Parathyroid adenoma (tissue), 2 donors: ENCODE measurements around the gene LIMS2.

Source experiments
- H2AFZ ChIP-seq: fragments of 300-600 bp; sonication (generic); one replicate; pipeline ENCODE4 v1.7.0; 2017; ENCODE audit warnings: antibody characterized with exemption, mild to moderate bottlenecking
- H3K27ac ChIP-seq: fragments of 300-600 bp; sonication (generic); one replicate; pipeline ENCODE4 v1.7.0; 2017
- H3K27me3 ChIP-seq: fragments of 300-600 bp; sonication (generic); one replicate; pipeline ENCODE4 v1.7.0; 2017; ENCODE audit warnings: low read length; ENCODE audit not compliant: control insufficient read depth, insufficient read depth
- H3K36me3 ChIP-seq: fragments of 300-600 bp; sonication (generic); one replicate; pipeline ENCODE4 v1.7.0; 2017; ENCODE audit warnings: low read length; ENCODE audit not compliant: control insufficient read depth, insufficient read depth
- H3K4me1 ChIP-seq: fragments of 300-600 bp; sonication (generic); one replicate; pipeline ENCODE4 v1.7.0; 2017; ENCODE audit warnings: control low read depth
- H3K4me2 ChIP-seq: fragments of 300-600 bp; sonication (generic); one replicate; pipeline ENCODE4 v1.7.0; 2017; ENCODE audit warnings: low read length
- H3K4me3 ChIP-seq: fragments of 300-600 bp; sonication (generic); one replicate; pipeline ENCODE4 v1.7.0; 2017; ENCODE audit warnings: low read depth, low read length
- H3K79me2 ChIP-seq: fragments of 300-600 bp; sonication (generic); one replicate; pipeline ENCODE4 v1.7.0; 2017; ENCODE audit warnings: control low read depth
- H3K9ac ChIP-seq: fragments of 300-600 bp; sonication (generic); one replicate; pipeline ENCODE4 v1.7.0; 2017; ENCODE audit warnings: mild to moderate bottlenecking
- H3K9me3 ChIP-seq: fragments of 300-600 bp; sonication (generic); one replicate; pipeline ENCODE4 v1.7.0; 2017; ENCODE audit warnings: low read length; ENCODE audit not compliant: control insufficient read depth
- CTCF ChIP-seq: fragments of 300-600 bp; sonication (generic); IDR thresholded peaks from one replicate; pipeline ENCODE4 v1.7.0; 2017; ENCODE audit warnings: antibody characterized with exemption, mild to moderate bottlenecking
- donor health status: primary hyperparathyroidism.

The LIMS2 gene

GRCh38 chr2:127661072-127661649 lies 14.2 kb downstream of the LIMS2 start:
- H3K79me2 ChIP-seq, result no peaks in the 10 kb centered on the region
- H3K4me3 ChIP-seq, result no peak overlapping the region
- no peak overlapping the region for H3K9ac ChIP-seq
- no peak overlapping the region for H2AFZ ChIP-seq
- H3K36me3 ChIP-seq, result no peaks in the 10 kb centered on the region
- no peak overlapping the region for H3K4me2 ChIP-seq
- no peaks in the 10 kb centered on the region for H3K27me3 ChIP-seq
- TF ChIP-seq CTCF, result no peak
- no peaks in the 10 kb centered on the region for H3K9me3 ChIP-seq
- no peaks in the 10 kb centered on the region for H3K4me1 ChIP-seq
- peak overlapping the region; percentile 16 for H3K27ac ChIP-seq

- Histone ChIP-seq H2AFZ (no peak overlapping the region), H3K36me3 (no peaks in the 10 kb centered on the region), H3K4me2 (no peak overlapping the region), H3K27me3 (no peaks in the 10 kb centered on the region), H3K9me3 (no peaks in the 10 kb centered on the region), H3K9ac (no peak overlapping the region), H3K4me3 (no peak overlapping the region), H3K79me2 (no peaks in the 10 kb centered on the region), H3K4me1 (no peaks in the 10 kb centered on the region), H3K27ac (peak overlapping the region; percentile 36)
- TF ChIP-seq CTCF, result no peak
Measured at GRCh38 chr2:127660291-127660578, 15.1 kb downstream of the LIMS2 start.

- Histone ChIP-seq H3K4me1 (no peaks in the 10 kb centered on the region), H3K9ac (no peak overlapping the region)
Measured at GRCh38 chr2:127659408-127660290, 15.7 kb downstream of the LIMS2 start.

GRCh38 chr2:127658641-127659407 lies 16.5 kb downstream of the LIMS2 start:
- Histone ChIP-seq H3K4me2 (no peak overlapping the region), H3K9ac (no peak overlapping the region), H3K27ac (peak overlapping the region; percentile 69), H3K79me2 (no peaks in the 10 kb centered on the region), H3K36me3 (no peaks in the 10 kb centered on the region), H3K9me3 (no peaks in the 10 kb centered on the region), H2AFZ (no peak overlapping the region), H3K4me3 (no peak overlapping the region), H3K4me1 (no peaks in the 10 kb centered on the region), H3K27me3 (no peaks in the 10 kb centered on the region)
- TF ChIP-seq CTCF, result no peak

More at GRCh38 chr2:127659408-127660290, 15.7 kb downstream of the LIMS2 start:
- Histone ChIP-seq H3K9me3 (no peaks in the 10 kb centered on the region), H3K36me3 (no peaks in the 10 kb centered on the region), H3K79me2 (no peaks in the 10 kb centered on the region), H2AFZ (no peak overlapping the region), H3K27me3 (no peaks in the 10 kb centered on the region), H3K4me2 (no peak overlapping the region), H3K27ac (peak overlapping the region; percentile 69), H3K4me3 (no peak overlapping the region)
- no peak for TF ChIP-seq CTCF
